ENCODE measurements around the gene ALG14. TPM values are rescaled to one million over a fixed set of nuclear protein-coding genes. Genes with fewer than 3 reads are reported as not detected.
A peak's percentile ranks its signal among the peaks of the same experiment; 100 is the strongest.

The ALG14 gene
- polyA plus RNA-seq, 2 donors: 0.88 to 1.3 TPM

- Histone ChIP-seq H3K36me3 (ENCODE audit: control insufficient read depth in 2 of 2, insufficient read depth in 2 of 2, low read length in 1 of 2) (no peaks in the 10 kb centered on the region), H3K27ac (ENCODE audit: low read depth in 2 of 2, low read length in 1 of 2) (peak overlapping the region; percentile 33 to 93), H3K9me3 (ENCODE audit: control insufficient read depth in 2 of 2, insufficient read depth in 1 of 2, low read depth in 1 of 2, low read length in 1 of 2) (no peaks in the 10 kb centered on the region), H3K4me3 (ENCODE audit: low read depth in 1 of 2, low read length in 2 of 2) (peak overlapping the region; percentile 75 to 82), H3K27me3 (ENCODE audit: control insufficient read depth in 1 of 2, insufficient read depth in 2 of 2, low read length in 2 of 2) (no peaks in the 10 kb centered on the region), H3K4me1 (ENCODE audit: control insufficient read depth in 2 of 2, insufficient read depth in 2 of 2, low read length in 1 of 2) (peaks cover 0 to 4% of the 10 kb centered on the region in 2 donors)
- 7 to 10% methylated on average over 2 of the region's 2 CpGs for WGBS, 2 donors
Measured at GRCh38 chr1:94925004-94925403, 147.7 kb downstream of the ALG14 start.

Other genes starting within 250 kb of the ALG14 start
- gene CNN3, start 145.8 kb downstream of the ALG14 start, polyA plus RNA-seq: 100 to 1,000 TPM; 101 to 104 TPM
- under 1 TPM; 0.37 to 0.46 TPM for gene TLCD4, start 44.4 kb upstream of the ALG14 start, polyA plus RNA-seq
- gene RWDD3, start 161.3 kb upstream of the ALG14 start, polyA plus RNA-seq: 10 to 100 TPM in 1 of 2 donors, 1 to 10 TPM in 1; 7.8 to 26.9 TPM

All from esophagus (tissue), 2 donors.